ENCODE data around the gene CYP46A1.

The CYP46A1 gene

DNA sequence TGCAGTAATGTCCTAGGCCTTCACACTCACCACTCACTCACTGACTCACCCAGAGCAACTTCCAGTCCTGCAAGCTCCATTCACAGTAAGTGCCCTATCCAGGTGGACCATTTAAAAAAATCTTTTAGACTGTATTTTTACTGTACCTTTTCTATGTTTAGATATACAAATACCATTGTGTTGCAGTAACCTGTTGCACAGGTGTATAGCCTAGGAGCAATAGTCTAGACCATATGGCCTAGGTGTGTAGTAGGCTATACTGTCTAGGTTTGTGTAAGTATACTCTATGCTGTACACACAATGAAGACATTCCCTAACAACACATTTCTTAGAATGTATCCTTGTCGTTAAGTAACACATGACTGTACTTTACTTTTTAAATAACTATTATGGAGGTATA is 17.2 kb downstream of the CYP46A1 start:
- Histone ChIP-seq H3K27me3 (replicated peaks; ENCODE audit: control insufficient read depth, insufficient read depth, low read length) (no peaks in the 10 kb centered on the region), H3K36me3 (ENCODE audit: control insufficient read depth, insufficient read depth, low read length) (no peaks in the 10 kb centered on the region), H3K4me3 (replicated peaks; ENCODE audit: low read depth, low read length) (no peak overlapping the region)
- no peak for DNase-seq (ENCODE audit: extremely low read depth, insufficient read length)
- no peak for TF ChIP-seq CTCF (IDR thresholded peaks at IDR 0.05; ENCODE audit: insufficient read depth, low read length, poor library complexity, severe bottlenecking)

DNA sequence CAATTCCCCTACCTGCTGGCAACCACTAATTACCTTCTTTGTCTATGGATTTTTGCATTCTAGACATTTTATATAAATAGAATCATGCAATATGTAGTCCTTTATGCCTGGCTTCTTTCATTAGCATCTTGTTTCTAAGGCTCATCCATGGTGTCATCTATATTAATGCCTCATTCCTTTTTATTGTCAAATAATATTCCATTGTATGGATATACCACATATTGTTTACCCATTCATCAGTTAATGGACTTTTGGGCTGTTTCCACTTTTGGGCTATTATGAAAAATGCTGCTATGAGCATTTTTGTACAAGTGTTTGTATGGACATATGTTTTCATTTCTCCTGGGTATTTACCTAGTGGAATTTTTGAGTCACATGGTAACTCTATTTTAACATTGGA is 18.0 kb downstream of the CYP46A1 start:
- no peak for DNase-seq (ENCODE audit: extremely low read depth, insufficient read length)
- no peaks in the 10 kb centered on the region for H3K27me3 ChIP-seq (replicated peaks; ENCODE audit: control insufficient read depth, insufficient read depth, low read length)
- no peak for TF ChIP-seq CTCF (IDR thresholded peaks at IDR 0.05; ENCODE audit: insufficient read depth, low read length, poor library complexity, severe bottlenecking)

GRCh38 chr14:99703381-99703780 is 19.3 kb downstream of the CYP46A1 start:
- H3K4me3 ChIP-seq (replicated peaks; ENCODE audit: low read depth, low read length) = no peak overlapping the region
- DNase-seq (ENCODE audit: extremely low read depth, insufficient read length) = no peak
- no peaks in the 10 kb centered on the region for H3K36me3 ChIP-seq (ENCODE audit: control insufficient read depth, insufficient read depth, low read length)
- no peaks in the 10 kb centered on the region for H3K27me3 ChIP-seq (replicated peaks; ENCODE audit: control insufficient read depth, insufficient read depth, low read length)
- TF ChIP-seq CTCF (IDR thresholded peaks at IDR 0.05; ENCODE audit: insufficient read depth, low read length, poor library complexity, severe bottlenecking) = no peak

More for the DNA sequence above, 18.0 kb downstream of the CYP46A1 start:
- H3K36me3 ChIP-seq (ENCODE audit: control insufficient read depth, insufficient read depth, low read length) = no peaks in the 10 kb centered on the region
- no peak overlapping the region for H3K4me3 ChIP-seq (replicated peaks; ENCODE audit: low read depth, low read length)

GRCh38 chr14:99704037-99704436 is 19.9 kb downstream of the CYP46A1 start:
- Histone ChIP-seq H3K4me3 (replicated peaks; ENCODE audit: low read depth, low read length) (no peak overlapping the region), H3K36me3 (ENCODE audit: control insufficient read depth, insufficient read depth, low read length) (no peaks in the 10 kb centered on the region), H3K27me3 (replicated peaks; ENCODE audit: control insufficient read depth, insufficient read depth, low read length) (no peaks in the 10 kb centered on the region)
- TF ChIP-seq CTCF (IDR thresholded peaks at IDR 0.05; ENCODE audit: insufficient read depth, low read length, poor library complexity, severe bottlenecking) = no peak
- no peak for DNase-seq (ENCODE audit: extremely low read depth, insufficient read length)

DNA sequence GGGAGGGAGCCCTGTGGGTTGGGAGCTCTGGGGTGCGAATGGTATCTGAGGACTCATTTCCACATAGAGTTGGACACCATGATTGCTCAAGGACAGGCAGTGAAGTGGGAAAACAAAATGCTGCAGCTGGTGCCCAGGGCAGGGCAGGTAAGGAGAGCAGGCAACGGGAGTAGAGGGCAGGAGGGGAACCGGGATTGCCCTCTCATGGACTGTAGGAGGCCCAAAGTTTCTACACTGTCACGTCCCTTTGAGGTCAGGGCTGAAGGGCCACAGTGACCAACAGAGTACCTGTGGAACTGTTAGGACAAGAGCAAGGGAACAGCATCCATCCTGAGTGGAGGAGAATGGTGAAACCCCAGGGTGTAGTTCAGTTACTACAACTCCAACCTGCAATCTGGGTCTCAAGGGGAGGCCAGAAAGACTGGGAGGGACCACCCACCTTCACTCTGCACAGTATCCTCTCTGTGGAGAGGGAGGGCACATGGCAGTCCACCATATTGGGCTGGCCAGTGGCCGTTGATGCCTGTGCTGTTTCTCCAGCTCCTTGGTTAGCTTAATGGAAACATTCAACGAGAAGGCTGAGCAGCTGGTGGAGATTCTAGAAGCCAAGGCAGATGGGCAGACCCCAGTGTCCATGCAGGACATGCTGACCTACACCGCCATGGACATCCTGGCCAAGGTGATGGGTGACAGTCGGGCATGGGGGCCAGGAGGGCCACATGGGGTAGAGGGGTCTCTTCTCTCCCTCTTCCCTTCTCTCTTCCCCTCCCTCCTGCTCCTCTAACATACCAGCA is 22.2 kb downstream of the CYP46A1 start:
- no peak for TF ChIP-seq CTCF (IDR thresholded peaks at IDR 0.05; ENCODE audit: insufficient read depth, low read length, poor library complexity, severe bottlenecking)
- Histone ChIP-seq H3K27me3 (replicated peaks; ENCODE audit: control insufficient read depth, insufficient read depth, low read length) (no peaks in the 10 kb centered on the region), H3K36me3 (ENCODE audit: control insufficient read depth, insufficient read depth, low read length) (no peaks in the 10 kb centered on the region), H3K4me3 (replicated peaks; ENCODE audit: low read depth, low read length) (no peak overlapping the region)
- DNase-seq (ENCODE audit: extremely low read depth, insufficient read length) = no peak

Measured in GM06990 (cell line).